Tibial nerve (tissue), 3 donors: ENCODE results near the gene AUNIP.

Source experiments
- CTCF ChIP-seq, 5 experiments: fragments of 200-600 bp in 3 of 5; fragments of 450-650 bp in 2 of 5; sonication (generic) in 3 of 5; IDR thresholded peaks; one replicate each; pipeline ENCODE4 v1.5.1; 2016 to 2019; ENCODE audit warnings: antibody characterized with exemption in 5 of 5, mild to moderate bottlenecking in 3 of 5, moderate library complexity in 2 of 5
- POLR2A ChIP-seq, 2 donors: fragments of 450-650 bp; IDR thresholded peaks; one replicate each; pipeline ENCODE4 v1.6.1; 2017; ENCODE audit warnings: antibody characterized with exemption in 2 of 2, mild to moderate bottlenecking in 2 of 2, moderate library complexity in 2 of 2

DNA sequence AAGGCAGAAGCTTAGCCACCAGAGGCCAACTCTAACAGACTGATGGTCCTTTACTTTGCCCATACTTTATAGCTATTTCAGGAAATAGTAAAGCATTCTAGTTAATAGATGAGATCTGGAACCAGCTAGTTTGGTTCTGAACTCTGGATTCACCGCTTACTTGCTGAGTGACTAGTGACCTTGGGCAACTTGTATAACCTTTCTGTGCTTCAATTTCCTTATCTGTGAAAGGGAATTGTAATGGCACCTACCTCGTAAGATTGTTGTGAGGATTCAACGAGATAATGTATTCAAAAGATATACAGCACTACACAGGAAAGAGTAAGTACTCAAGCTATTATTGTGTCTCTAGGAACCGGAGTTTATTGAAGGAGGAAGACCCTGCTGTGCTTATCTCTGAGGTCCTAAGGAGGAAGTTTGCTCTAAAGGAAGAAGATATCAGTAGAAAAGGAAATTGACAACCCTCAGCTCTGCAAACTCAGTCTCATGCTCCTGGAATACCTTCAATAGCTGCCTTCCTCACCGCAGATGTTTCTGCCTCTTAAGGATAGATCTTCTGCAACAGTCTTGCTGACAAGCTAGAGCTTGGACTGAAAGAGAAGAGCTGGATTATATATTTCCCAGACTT lies 27.6 kb downstream of the AUNIP start:
- no peak for TF ChIP-seq CTCF (IDR thresholded peaks at IDR 0.05)
- TF ChIP-seq POLR2A (IDR thresholded peaks at IDR 0.05), result no peak
